PC-3 (cell line): ENCODE measurements around the gene MRPL48. TPM values are rescaled to one million over a fixed set of nuclear protein-coding genes. Genes with fewer than 3 reads are reported as not detected.

Experiments used
- ATAC-seq: fragments of 200-7000 bp; cut with Tn5 transposase; 2 replicates; pipeline ENCODE4 v1.9.1; 2020; ENCODE audit warnings: mild to moderate bottlenecking, moderate library complexity
- BruUV-seq: library from RNA; stranded (reverse); fragments of 400-500 nt; replicated peaks from 2 replicates; lab custom pipeline; 2021; lab: Mats Ljungman, UMichigan
- CTCF ChIA-PET: fragments of 300-600 bp; sonication (Branson Sonifier 250); formaldehyde crosslinking; loops from one replicate; lab custom pipeline; 2022; ENCODE audit warnings: antibody characterized with exemption; lab: Charles Lee
- POLR2A ChIA-PET: fragments of 300-600 bp; sonication (Branson Sonifier 250); formaldehyde crosslinking; loops from one replicate; lab custom pipeline; 2022; ENCODE audit warnings: antibody characterized with exemption; ENCODE audit not compliant: unreplicated experiment; lab: Charles Lee
- DNase-seq: peaks from one replicate; pipeline ENCODE4 v3.0.0-alpha.2; 2015
- H2AFZ ChIP-seq: fragments of 300-600 bp; sonication (generic); 2 replicates; pipeline ENCODE4 v1.6.0; 2016; ENCODE audit warnings: antibody characterized with exemption, low read length
- H3F3A ChIP-seq: fragments of 300-600 bp; sonication (generic); one replicate; pipeline ENCODE4 v1.6.0; 2017; ENCODE audit warnings: antibody characterized with exemption, low read length, control low read depth, mild to moderate bottlenecking; ENCODE audit not compliant: unreplicated experiment
- H3K27ac ChIP-seq: fragments of 300-600 bp; sonication (generic); 2 replicates; pipeline ENCODE4 v1.5.1; 2016; ENCODE audit warnings: mild to moderate bottlenecking, low read length
- H3K27me3 ChIP-seq: fragments of 300-600 bp; sonication (generic); 2 replicates; pipeline ENCODE4 v1.6.1; 2016; ENCODE audit warnings: low read length, mixed read lengths
- H3K36me3 ChIP-seq: fragments of 300-600 bp; sonication (generic); 2 replicates; pipeline ENCODE4 v1.6.1; 2016; ENCODE audit warnings: low read depth, mixed run types, low read length, mixed read lengths
- H3K4me1 ChIP-seq: fragments of 300-600 bp; sonication (generic); 2 replicates; pipeline ENCODE4 v1.5.1; 2016; ENCODE audit warnings: low read length; ENCODE audit not compliant: insufficient read depth
- H3K4me2 ChIP-seq: fragments of 300-600 bp; sonication (generic); 2 replicates; pipeline ENCODE4 v1.6.0; 2016; ENCODE audit warnings: low read length
- H3K4me3 ChIP-seq: fragments of 300-600 bp; sonication (generic); 2 replicates; pipeline ENCODE4 v1.5.1; 2016; ENCODE audit warnings: mild to moderate bottlenecking, low read length, mixed read lengths
- H3K79me2 ChIP-seq: fragments of 300-600 bp; sonication (generic); 2 replicates; pipeline ENCODE4 v1.6.1; 2017; ENCODE audit warnings: low read length, mixed read lengths
- H3K9ac ChIP-seq: fragments of 300-600 bp; sonication (generic); 2 replicates; pipeline ENCODE4 v1.6.0; 2016; ENCODE audit warnings: mild to moderate bottlenecking, low read length
- H3K9me2 ChIP-seq: fragments of 300-600 bp; sonication (generic); replicated peaks from 2 replicates; pipeline ENCODE4 v1.6.1; 2016; ENCODE audit warnings: mixed run types, low read length, mixed read lengths
- H3K9me3 ChIP-seq: fragments of 300-600 bp; sonication (generic); 2 replicates; pipeline ENCODE4 v1.6.1; 2016; ENCODE audit warnings: low read length, mixed read lengths
- H4K20me1 ChIP-seq: fragments of 300-600 bp; sonication (generic); 2 replicates; pipeline ENCODE4 v1.6.1; 2016; ENCODE audit warnings: low read length, mixed read lengths
- CTCF ChIP-seq: fragments of 300-600 bp; sonication (generic); conservative IDR thresholded peaks from 2 replicates; pipeline ENCODE4 v1.5.1; 2017; ENCODE audit warnings: antibody characterized with exemption, low read depth, mild to moderate bottlenecking, low read length
- EZH2 ChIP-seq: fragments of 300-600 bp; sonication (generic); IDR thresholded peaks from one replicate; pipeline ENCODE4 v1.6.1; 2017; ENCODE audit warnings: antibody characterized with exemption, mild to moderate bottlenecking, low read length; ENCODE audit not compliant: unreplicated experiment
- EZH2phosphoT487 ChIP-seq: fragments of 300-600 bp; sonication (generic); IDR thresholded peaks from 2 replicates; pipeline ENCODE4 v1.6.1; 2018; ENCODE audit warnings: mild to moderate bottlenecking, antibody characterized with exemption, low read length, borderline replicate concordance
- intact Hi-C: fragments of 100-400 bp; cut with micrococcal nuclease; formaldehyde crosslinking; loops from 2 replicates; pipeline ENCODE4 v1.9.0; 2023
- total RNA-seq: library from RNA; depleted of rRNA; stranded (reverse); fragments of >200 nt; gene quantifications from 2 replicates; pipeline ENCODE4 v1.2.3, GENCODE V29; 2014

MRPL48 gene
- total RNA-seq, 1 experiment from 2014 or later: 80.8 TPM

DNA sequence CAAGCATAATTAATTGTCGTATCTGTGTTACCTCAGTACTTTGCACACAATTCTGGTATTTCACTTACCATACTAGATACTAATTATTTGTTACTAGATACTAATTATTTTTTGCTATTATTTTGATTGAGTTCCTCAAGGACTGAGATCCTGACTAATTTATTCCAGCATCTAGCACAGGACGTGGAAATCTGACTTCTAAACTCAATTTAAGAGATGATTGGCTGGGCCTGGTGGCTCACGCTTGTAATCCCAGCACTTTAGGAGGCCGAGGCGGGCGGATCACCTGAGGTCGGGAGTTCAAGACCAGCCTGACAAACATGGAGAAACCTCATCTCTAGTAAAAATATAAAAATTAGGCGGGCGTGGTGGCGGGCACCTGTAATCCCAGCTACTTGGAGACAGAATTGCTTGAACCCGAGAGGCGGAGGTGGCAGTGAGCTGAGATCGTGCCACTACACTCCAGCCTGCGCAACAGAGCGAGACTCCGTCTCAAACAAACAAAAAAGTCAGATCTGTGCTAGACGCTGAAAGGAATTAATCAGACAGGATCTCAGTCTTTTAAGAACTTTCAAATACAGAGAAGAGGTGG is 527 bp upstream of the MRPL48 start:
- TF ChIP-seq EZH2phosphoT487 (no peak), CTCF (no peak), EZH2 (no peak)
- H3K9me2 ChIP-seq: no peaks in the 10 kb centered on the region
- no peaks in the 10 kb centered on the region for H4K20me1 ChIP-seq
- H3K4me3 ChIP-seq: peak overlapping the region; percentile 85
- no peaks in the 10 kb centered on the region for H3K27me3 ChIP-seq
- peak overlapping the region; percentile 92 for H3K4me2 ChIP-seq
- CTCF ChIA-PET: no interaction called here
- peaks cover 21% of the 10 kb centered on the region for H3K4me1 ChIP-seq
- no peaks in the 10 kb centered on the region for H3K9me3 ChIP-seq
- peak overlapping the region; percentile 95 for H3K27ac ChIP-seq
- H3K79me2 ChIP-seq: peaks cover 23% of the 10 kb centered on the region
- DNase-seq (no peak), ATAC-seq (peak; percentile 11)
- H2AFZ ChIP-seq: peak overlapping the region; percentile 90
- POLR2A ChIA-PET: interaction anchor here (1.7 kb wide), 1 partner anchor 8 kb away, joined by 9 read pairs; no protein-coding TSS in a partner anchor
- no peaks in the 10 kb centered on the region for H3K36me3 ChIP-seq
- H3K9ac ChIP-seq: peak overlapping the region; percentile 96
- intact Hi-C loops: no loop called here
- H3F3A ChIP-seq: no peaks in the 10 kb centered on the region
- no TSS peak for BruUV-seq

- ATAC-seq: no peak
- ChIA-PET POLR2A (no interaction called here), CTCF (no interaction called here)
- peak overlapping the region; percentile 85 for H3K4me3 ChIP-seq
- H3K9me2 ChIP-seq: no peaks in the 10 kb centered on the region
- no peaks in the 10 kb centered on the region for H3F3A ChIP-seq
- intact Hi-C loops: no loop called here
- no TSS peak for BruUV-seq
- DNase-seq: no peak
- H3K27me3 ChIP-seq: no peaks in the 10 kb centered on the region
- no peaks in the 10 kb centered on the region for H4K20me1 ChIP-seq
- no peak overlapping the region for H3K9ac ChIP-seq
- TF ChIP-seq EZH2phosphoT487 (no peak), EZH2 (no peak), CTCF (no peak)
- peak overlapping the region; percentile 92 for H3K4me2 ChIP-seq
- H3K27ac ChIP-seq: no peak overlapping the region
- peaks cover 21% of the 10 kb centered on the region for H3K4me1 ChIP-seq
- peaks cover 30% of the 10 kb centered on the region for H3K79me2 ChIP-seq
- H3K36me3 ChIP-seq: no peaks in the 10 kb centered on the region
- H3K9me3 ChIP-seq: no peaks in the 10 kb centered on the region
- H2AFZ ChIP-seq: peak overlapping the region; percentile 90; the same call in 1 of the 2 replicates
Observed at GRCh38 chr11:73789279-73789670, 1.6 kb downstream of the MRPL48 start.

GRCh38 chr11:73792584-73792983 is 4.9 kb downstream of the MRPL48 start:
- intact Hi-C loops: no loop called here
- Histone ChIP-seq H3K79me2 (peaks cover 24% of the 10 kb centered on the region), H2AFZ (no peak overlapping the region), H3K36me3 (no peaks in the 10 kb centered on the region), H4K20me1 (no peaks in the 10 kb centered on the region), H3K27ac (no peak overlapping the region), H3K27me3 (no peaks in the 10 kb centered on the region), H3K9me3 (no peaks in the 10 kb centered on the region), H3K9me2 (no peaks in the 10 kb centered on the region), H3K4me3 (no peak overlapping the region), H3K9ac (no peak overlapping the region), H3K4me2 (no peak overlapping the region), H3K4me1 (peaks cover 11% of the 10 kb centered on the region), H3F3A (no peaks in the 10 kb centered on the region)
- POLR2A ChIA-PET: no interaction called here
- DNase-seq: no peak
- ATAC-seq: no peak
- no TSS peak for BruUV-seq
- CTCF ChIA-PET: no interaction called here
- TF ChIP-seq CTCF: no peak
- TF ChIP-seq EZH2: no peak
- TF ChIP-seq EZH2phosphoT487: no peak
